Transverse colon (tissue), 4 donors: Measurements from ENCODE around the gene ADAMTS6.

ENCODE experiments used
- POLR2A ChIP-seq: fragments of 450-650 bp; IDR thresholded peaks from one replicate; pipeline ENCODE4 v1.6.1; 2016; ENCODE audit warnings: antibody characterized with exemption, mild to moderate bottlenecking, moderate library complexity
- POLR2AphosphoS5 ChIP-seq, 3 donors: sonication (generic); formaldehyde crosslinking; IDR thresholded peaks; one replicate each; pipeline ENCODE4 v1.6.1; 2016; ENCODE audit warnings: antibody characterized with exemption in 3 of 3
- TF ChIP-seq, protein P1 (sequence below), 5 experiments: fragments of 200-600 bp in 3 of 5; fragments of 450-650 bp in 2 of 5; sonication (generic) in 3 of 5; IDR thresholded peaks; 1 replicate in 2 of 5; 2 replicates in 3 of 5; pipeline ENCODE4 v1.5.1; 2016 to 2017; ENCODE audit warnings: antibody characterized with exemption in 5 of 5, inconsistent platforms in 3 of 5, mild to moderate bottlenecking in 2 of 5, moderate library complexity in 1 of 5

DNA sequence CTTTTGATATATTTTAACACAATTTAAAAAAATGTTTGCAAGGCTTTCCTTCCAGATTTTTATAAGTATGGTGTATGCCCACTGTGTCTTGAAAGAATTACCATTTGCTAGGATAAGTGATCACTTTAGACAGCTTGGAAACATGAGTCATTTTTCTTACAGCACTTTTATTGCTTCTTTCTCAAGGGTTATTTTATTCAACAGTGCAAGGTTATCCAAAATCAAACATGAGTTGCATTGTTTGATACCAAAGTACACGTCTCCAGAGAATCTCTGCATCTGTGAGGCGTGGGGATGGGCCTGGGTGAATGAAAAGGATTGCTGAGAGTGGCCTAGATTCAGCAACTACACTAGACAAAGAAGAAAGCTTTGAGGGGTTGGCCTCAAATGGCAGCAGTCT is 329.6 kb downstream of the ADAMTS6 start:
- TF ChIP-seq POLR2A = no peak
- TF ChIP-seq, protein P1, sequence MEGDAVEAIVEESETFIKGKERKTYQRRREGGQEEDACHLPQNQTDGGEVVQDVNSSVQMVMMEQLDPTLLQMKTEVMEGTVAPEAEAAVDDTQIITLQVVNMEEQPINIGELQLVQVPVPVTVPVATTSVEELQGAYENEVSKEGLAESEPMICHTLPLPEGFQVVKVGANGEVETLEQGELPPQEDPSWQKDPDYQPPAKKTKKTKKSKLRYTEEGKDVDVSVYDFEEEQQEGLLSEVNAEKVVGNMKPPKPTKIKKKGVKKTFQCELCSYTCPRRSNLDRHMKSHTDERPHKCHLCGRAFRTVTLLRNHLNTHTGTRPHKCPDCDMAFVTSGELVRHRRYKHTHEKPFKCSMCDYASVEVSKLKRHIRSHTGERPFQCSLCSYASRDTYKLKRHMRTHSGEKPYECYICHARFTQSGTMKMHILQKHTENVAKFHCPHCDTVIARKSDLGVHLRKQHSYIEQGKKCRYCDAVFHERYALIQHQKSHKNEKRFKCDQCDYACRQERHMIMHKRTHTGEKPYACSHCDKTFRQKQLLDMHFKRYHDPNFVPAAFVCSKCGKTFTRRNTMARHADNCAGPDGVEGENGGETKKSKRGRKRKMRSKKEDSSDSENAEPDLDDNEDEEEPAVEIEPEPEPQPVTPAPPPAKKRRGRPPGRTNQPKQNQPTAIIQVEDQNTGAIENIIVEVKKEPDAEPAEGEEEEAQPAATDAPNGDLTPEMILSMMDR (IDR thresholded peaks at IDR 0.05) = no peak
- TF ChIP-seq POLR2AphosphoS5 (IDR thresholded peaks at IDR 0.05) = no peak
